Fibroblast of skin of right biceps (primary cell): ENCODE results near the gene SNCA.
A peak's percentile ranks its signal among the peaks of the same experiment; 100 is the strongest.

Source experiments
- DNase-seq: peaks from one replicate; pipeline ENCODE4 v3.0.0-alpha.2; 2013

SNCA gene

GRCh38 chr4:89752932-89753598 lies 83.9 kb downstream of the SNCA start:
- DNase-seq, result peak; percentile 79

GRCh38 chr4:89751416-89751815 lies 85.5 kb downstream of the SNCA start:
- no peak for DNase-seq

GRCh38 chr4:89746377-89746776 lies 90.6 kb downstream of the SNCA start:
- no peak for DNase-seq

DNA sequence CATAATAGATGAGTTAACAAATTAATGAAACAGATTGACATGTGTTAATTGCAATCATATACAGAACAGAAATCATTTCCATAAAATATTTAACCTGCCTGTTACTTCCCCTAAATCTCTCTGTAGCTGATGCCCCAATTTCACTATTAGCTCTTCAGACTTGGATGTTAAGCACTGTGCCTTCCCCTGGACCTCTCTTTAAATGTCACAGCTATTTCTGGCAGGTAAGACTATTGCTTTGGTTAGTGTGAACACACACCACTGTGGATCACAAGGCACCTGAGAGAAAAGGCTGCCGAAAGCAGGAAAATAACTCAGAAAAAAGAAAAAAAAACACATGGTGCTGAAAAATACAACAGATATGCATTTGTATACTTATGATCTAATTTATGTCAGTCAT lies 91.3 kb downstream of the SNCA start:
- DNase-seq, result no peak

DNA sequence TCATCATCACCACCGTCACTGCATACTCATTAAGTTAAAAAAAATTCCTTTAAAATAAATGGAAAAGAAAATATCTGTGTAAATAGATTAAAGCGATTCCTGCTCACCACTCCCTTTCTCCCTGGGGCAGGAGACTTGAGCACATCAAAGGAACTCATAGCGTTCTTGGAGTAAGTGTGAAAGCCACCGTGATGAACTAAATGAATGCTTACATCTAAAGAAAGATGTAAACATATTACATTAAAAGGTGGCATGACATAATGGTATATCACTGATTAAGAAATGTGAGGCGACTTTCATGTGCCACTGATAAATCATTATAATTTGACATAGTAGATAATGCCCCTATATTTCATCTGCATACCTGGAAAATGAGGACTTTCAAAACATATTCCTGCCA lies 92.0 kb downstream of the SNCA start:
- no peak for DNase-seq

- DNase-seq, result no peak
Observed at GRCh38 chr4:89741768-89742167, 95.2 kb downstream of the SNCA start.

- no peak for DNase-seq
Observed at GRCh38 chr4:89739311-89739988, 97.5 kb downstream of the SNCA start.

DNA sequence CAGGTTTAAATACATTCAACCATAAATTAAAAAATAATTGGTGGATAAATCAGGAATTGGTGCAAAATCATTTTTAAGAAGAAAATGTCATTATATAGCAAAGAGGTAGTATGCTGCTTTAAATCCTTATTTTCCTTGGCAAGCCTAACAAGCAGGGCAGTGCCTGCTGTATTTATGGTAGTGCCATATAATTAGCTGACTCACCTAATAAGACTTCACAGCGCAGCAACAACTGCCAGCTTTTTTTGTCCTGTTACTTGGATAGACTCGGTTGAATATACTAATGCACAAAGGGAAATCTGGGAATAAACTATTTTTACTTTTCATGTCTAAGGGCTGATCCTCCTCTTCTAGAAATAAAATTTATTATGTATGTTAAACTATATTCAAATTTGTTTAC lies 99.1 kb downstream of the SNCA start:
- peak; percentile 28 for DNase-seq

GRCh38 chr4:89733946-89734345 lies 103.0 kb downstream of the SNCA start:
- no peak for DNase-seq

DNA sequence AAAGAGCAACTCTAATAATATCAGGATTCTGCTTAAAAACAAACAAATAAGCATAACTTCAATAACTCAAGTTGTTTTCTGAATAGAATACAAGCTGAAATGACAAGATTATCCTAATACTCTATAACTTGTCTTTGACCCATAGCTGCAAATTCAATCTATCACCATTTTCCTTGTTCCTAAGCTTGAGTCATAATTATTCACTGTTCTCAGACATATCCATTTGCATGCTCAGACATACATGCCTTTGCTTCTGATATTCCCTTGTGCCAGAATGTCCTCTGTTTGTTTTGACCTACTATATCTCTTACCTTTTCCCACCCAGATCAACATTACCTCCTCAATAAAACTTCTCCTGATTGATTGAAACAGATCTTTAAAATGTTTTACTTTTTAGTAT lies 109.7 kb downstream of the SNCA start:
- no peak for DNase-seq

GRCh38 chr4:89725268-89725667 lies 111.7 kb downstream of the SNCA start:
- peak; percentile 45 for DNase-seq

- peak; percentile 90 for DNase-seq
Observed at GRCh38 chr4:89724716-89725115, 112.2 kb downstream of the SNCA start.

DNA sequence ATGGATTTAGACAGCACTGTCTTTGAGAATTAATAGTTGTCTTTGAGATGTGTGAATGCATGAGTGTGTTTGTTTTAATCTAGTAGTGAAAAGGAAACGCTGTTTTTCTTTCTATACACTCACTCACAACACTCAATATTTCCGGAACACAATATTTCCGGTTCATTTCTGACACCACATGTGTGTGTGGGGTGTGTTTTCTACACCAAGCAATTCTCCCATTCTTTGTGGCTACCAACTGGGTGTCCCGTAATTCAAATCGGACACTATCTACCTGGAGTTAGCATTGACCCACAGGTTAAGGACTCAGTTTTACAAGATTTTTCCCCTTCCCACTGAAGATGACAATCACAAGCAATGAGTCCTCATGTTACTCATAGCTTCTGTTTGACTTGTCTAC lies 113.9 kb downstream of the SNCA start:
- DNase-seq, result no peak

- DNase-seq, result no peak
Observed at GRCh38 chr4:89722517-89722916, 114.4 kb downstream of the SNCA start.

- no peak for DNase-seq
Observed at GRCh38 chr4:89720981-89721380, 116.0 kb downstream of the SNCA start.

DNA sequence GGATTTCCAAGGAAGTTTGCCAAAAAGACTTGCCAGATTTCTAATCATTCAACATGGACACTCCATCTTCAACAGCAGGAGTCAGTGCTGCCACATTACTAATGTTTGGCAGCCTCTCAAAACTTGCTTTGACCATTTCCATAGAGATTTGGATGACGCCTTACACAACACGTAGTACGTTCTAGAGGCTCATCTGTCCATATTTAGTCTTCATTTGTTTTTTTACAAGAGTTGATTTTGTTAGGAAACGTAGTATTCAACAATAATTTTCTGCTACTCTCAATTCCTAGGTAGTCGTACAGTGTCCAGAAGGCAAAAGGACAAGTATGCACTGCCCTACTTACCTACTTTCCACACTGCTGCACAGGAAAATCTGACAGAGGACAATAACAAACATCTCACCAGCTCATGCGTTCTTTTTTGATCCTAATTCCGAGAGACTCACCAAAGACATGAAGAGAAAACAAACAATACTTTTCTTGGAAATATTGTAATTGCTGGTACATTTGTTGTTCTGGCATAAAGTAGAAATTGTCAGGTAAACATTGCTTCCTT lies 117.3 kb downstream of the SNCA start:
- no peak for DNase-seq

DNA sequence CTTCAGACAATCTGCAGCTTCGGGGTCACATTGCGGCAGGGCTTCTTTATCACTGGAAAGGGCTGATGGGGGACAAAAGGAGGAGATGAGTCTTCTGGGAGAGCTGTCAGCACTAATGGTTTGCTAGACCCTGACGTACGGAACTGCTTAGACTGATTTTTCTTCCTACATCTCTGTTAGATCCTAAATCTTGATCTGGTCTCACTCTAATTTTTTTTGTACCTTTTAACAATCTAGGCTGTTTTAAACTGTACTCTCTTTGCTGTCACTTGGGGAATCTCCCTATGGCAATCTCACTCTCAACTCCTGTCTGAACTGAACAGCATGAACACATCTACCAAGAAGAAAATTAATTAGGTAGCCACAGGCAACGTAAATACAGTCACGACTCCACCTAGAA lies 120.1 kb downstream of the SNCA start:
- DNase-seq, result no peak

- no peak for DNase-seq
Observed at GRCh38 chr4:89715631-89716030, 121.3 kb downstream of the SNCA start.

DNA sequence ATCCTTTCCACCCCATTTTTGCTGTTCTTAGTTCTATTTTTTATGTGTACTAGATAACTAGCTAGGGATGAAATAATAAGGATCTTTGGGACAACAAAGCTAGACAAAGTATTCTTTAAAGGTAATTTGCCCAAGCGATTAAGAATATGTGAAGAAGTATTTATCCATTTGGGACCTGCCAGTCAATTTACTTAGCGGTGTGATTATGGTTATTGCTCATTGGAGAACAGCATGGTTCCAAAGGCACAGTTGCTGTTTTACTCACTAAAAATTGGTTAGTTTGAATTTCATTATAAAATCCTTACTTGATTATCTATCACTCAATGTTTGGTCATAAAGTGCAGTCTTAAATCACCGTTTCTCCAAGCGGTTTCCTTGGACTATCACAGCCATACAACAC lies 124.1 kb downstream of the SNCA start:
- no peak for DNase-seq

- DNase-seq, result peak; percentile 68
Observed at GRCh38 chr4:89712141-89712540, 124.8 kb downstream of the SNCA start.

DNA sequence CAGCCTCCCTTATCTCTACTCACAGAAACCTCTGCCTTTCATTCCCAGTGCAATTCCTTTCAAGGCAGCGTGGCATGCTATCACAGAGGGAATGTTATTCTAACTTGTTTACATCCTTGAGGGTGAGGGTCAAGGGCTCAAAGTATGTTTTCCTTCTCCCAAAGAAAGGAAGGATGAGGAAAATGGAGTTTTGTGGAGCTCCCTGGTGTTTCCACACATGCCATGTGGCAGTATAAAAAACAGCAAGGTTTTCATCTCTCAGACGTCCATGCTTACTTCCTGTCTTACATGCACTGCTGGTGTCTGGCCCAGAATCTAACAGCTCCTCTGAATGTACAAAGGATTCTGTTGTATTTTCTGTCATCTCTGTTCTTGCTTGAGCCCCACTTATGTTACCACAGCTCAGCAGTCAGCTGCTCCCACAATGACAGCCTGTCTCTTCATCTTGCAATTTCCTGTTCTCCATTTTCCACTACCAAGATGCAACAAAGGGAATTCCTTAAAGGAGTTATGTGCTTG lies 128.0 kb downstream of the SNCA start:
- peak; percentile 11 for DNase-seq

DNA sequence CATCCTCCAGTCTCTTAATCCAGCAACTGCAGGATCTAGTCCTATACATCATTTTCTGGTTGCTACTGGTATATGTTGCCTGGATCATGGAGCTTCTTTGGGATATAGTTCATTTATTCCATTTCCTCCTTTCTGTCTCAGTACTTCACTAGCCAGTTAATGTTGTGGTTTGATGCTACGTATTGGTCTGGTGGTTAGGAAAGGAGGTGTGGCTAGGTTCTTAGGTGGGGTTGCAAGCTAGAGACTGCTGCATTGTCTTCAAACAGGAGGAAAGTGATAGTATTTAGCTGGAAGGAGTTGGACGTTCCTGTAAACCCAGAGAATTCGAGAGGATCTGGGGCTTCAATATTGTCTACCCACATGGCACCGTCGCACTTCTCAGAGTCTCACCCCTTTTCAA lies 129.5 kb downstream of the SNCA start:
- no peak for DNase-seq

- DNase-seq, result no peak
Observed at GRCh38 chr4:89704651-89705395, 132.1 kb downstream of the SNCA start.
